Neural progenitor cell (in vitro differentiated cells): ENCODE data around the gene SCAF8. TPM values are rescaled to one million over a fixed set of nuclear protein-coding genes. Genes with fewer than 3 reads are reported as not detected.

ENCODE experiments used
- DNase-seq: peaks from one replicate; pipeline ENCODE4 v3.0.0-alpha.2; 2016; ENCODE audit warnings: low spot score
- H2AFZ ChIP-seq: fragments of 200-600 bp; sonication (generic); replicated peaks from 2 replicates; pipeline ENCODE4 v1.6.1; 2016; ENCODE audit warnings: antibody characterized with exemption
- H3F3A ChIP-seq: fragments of 200-600 bp; sonication (generic); 2 replicates; pipeline ENCODE4 v1.6.1; 2016; ENCODE audit warnings: antibody characterized with exemption, low read depth
- H3K27ac ChIP-seq: fragments of 200-600 bp; sonication (generic); 2 replicates; pipeline ENCODE4 v1.5.1; 2016; ENCODE audit warnings: mild to moderate bottlenecking
- H3K27me3 ChIP-seq: fragments of 200-600 bp; sonication (generic); 2 replicates; pipeline ENCODE4 v1.6.1; 2016; ENCODE audit warnings: mild to moderate bottlenecking, moderate library complexity
- H3K36me3 ChIP-seq: fragments of 200-600 bp; sonication (generic); 2 replicates; pipeline ENCODE4 v1.5.1; 2016
- H3K4me1 ChIP-seq: fragments of 200-600 bp; sonication (generic); 2 replicates; pipeline ENCODE4 v1.6.1; 2016; ENCODE audit warnings: mixed run types
- H3K4me2 ChIP-seq: fragments of 200-600 bp; sonication (generic); 2 replicates; pipeline ENCODE4 v1.6.1; 2016
- H3K4me3 ChIP-seq: fragments of 200-600 bp; sonication (generic); 2 replicates; pipeline ENCODE4 v1.5.1; 2016
- H3K79me2 ChIP-seq: fragments of 200-600 bp; sonication (generic); 2 replicates; pipeline ENCODE4 v1.6.1; 2016; ENCODE audit warnings: low read depth
- H3K9ac ChIP-seq: fragments of 200-600 bp; sonication (generic); 2 replicates; pipeline ENCODE4 v1.6.1; 2016
- H3K9me3 ChIP-seq: fragments of 200-600 bp; sonication (generic); 2 replicates; pipeline ENCODE4 v1.5.1; 2016; ENCODE audit warnings: low read depth
- H4K20me1 ChIP-seq: fragments of 200-600 bp; sonication (generic); 2 replicates; pipeline ENCODE4 v1.6.1; 2016; ENCODE audit warnings: low read depth
- H3K27ac Mint-ChIP-seq: 3 replicates; pipeline ENCODE4 v1.8.0; 2021; ENCODE audit warnings: mixed read lengths
- H3K27me3 Mint-ChIP-seq: 2 replicates; pipeline ENCODE4 v1.8.0; 2022; ENCODE audit warnings: low read depth, mild to moderate bottlenecking, inconsistent platforms, moderate library complexity, mixed read lengths; ENCODE audit not compliant: insufficient read depth
- H3K36me3 Mint-ChIP-seq: 3 replicates; pipeline ENCODE4 v1.8.0; 2021; ENCODE audit warnings: mixed read lengths
- H3K4me1 Mint-ChIP-seq: 3 replicates; pipeline ENCODE4 v1.8.0; 2021; ENCODE audit warnings: mixed read lengths
- H3K4me3 Mint-ChIP-seq: 3 replicates; pipeline ENCODE4 v1.8.0; 2021; ENCODE audit warnings: mild to moderate bottlenecking, moderate library complexity, mixed read lengths
- H3K9me3 Mint-ChIP-seq: 3 replicates; pipeline ENCODE4 v1.8.0; 2020; ENCODE audit warnings: mixed read lengths
- CTCF ChIP-seq: fragments of 200-600 bp; sonication (generic); IDR thresholded peaks from 2 replicates; pipeline ENCODE4 v1.5.1; 2017; ENCODE audit warnings: antibody characterized with exemption, mild to moderate bottlenecking
- EZH2 ChIP-seq: fragments of 200-600 bp; sonication (generic); IDR thresholded peaks from 2 replicates; pipeline ENCODE4 v1.6.1; 2017; ENCODE audit warnings: antibody characterized with exemption, mild to moderate bottlenecking, moderate library complexity
- EZH2phosphoT487 ChIP-seq: fragments of 200-600 bp; sonication (generic); IDR thresholded peaks from 2 replicates; pipeline ENCODE4 v1.6.1; 2017; ENCODE audit warnings: antibody characterized with exemption
- total RNA-seq: library from RNA; depleted of rRNA; stranded (reverse); fragments of >200 nt; gene quantifications from 2 replicates; pipeline ENCODE4 v1.2.3, GENCODE V29; 2015; ENCODE audit warnings: low replicate concordance

The SCAF8 gene
- total RNA-seq, 1 donor from 2014 or later, result 62.1 TPM

- Histone ChIP-seq H3K4me1 (no peaks in the 10 kb centered on the region), H3K4me2 (no peak overlapping the region), H3K79me2 (peaks cover 23% of the 10 kb centered on the region), H4K20me1 (no peaks in the 10 kb centered on the region), H3K27ac (peak overlapping the region; percentile 41), H3K9ac (no peak overlapping the region), H3K27me3 (no peaks in the 10 kb centered on the region), H3F3A (peaks cover 27% of the 10 kb centered on the region), H3K4me3 (no peak overlapping the region), H3K36me3 (peaks cover 25% of the 10 kb centered on the region), H3K9me3 (no peaks in the 10 kb centered on the region), H2AFZ (no peak overlapping the region)
- Mint-ChIP-seq H3K36me3 (peaks cover 44% of the 10 kb centered on the region), H3K9me3 (no peaks in the 10 kb centered on the region), H3K27ac (no peak overlapping the region), H3K4me1 (no peaks in the 10 kb centered on the region), H3K27me3 (no peaks in the 10 kb centered on the region), H3K4me3 (no peak overlapping the region)
- TF ChIP-seq EZH2, result no peak
- TF ChIP-seq CTCF, result no peak
- TF ChIP-seq EZH2phosphoT487, result no peak
- no peak for DNase-seq
These were observed 90.9 kb downstream of the SCAF8 start for GRCh38 chr6:154824076-154824475.

DNA sequence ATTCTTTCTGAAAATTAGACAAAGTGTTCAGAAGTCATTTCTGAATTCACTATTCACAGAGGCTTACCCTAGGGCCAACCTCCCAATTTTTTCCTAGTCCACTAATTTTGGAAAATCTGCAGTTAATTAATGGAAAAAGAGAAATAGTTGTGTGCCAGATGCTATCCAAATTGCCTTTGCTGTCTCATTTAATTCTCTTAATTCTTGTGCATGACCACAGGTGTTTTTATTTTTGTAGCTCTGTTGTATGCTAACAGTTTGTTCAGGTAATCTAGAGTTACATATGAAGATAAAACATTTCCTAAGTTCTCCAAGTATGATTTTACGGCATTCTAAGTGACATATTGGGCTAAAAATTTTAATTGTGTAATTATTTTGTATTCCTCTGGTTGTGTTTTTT is 96.8 kb downstream of the SCAF8 start:
- Histone ChIP-seq H3K4me3 (no peak overlapping the region), H3F3A (peaks cover 15% of the 10 kb centered on the region), H3K27ac (no peak overlapping the region), H3K4me1 (no peaks in the 10 kb centered on the region), H3K9me3 (no peaks in the 10 kb centered on the region), H2AFZ (no peak overlapping the region), H3K79me2 (peaks cover 39% of the 10 kb centered on the region), H3K27me3 (no peaks in the 10 kb centered on the region), H3K9ac (no peak overlapping the region), H3K36me3 (peaks cover 25% of the 10 kb centered on the region), H3K4me2 (no peak overlapping the region), H4K20me1 (peaks cover 6% of the 10 kb centered on the region)
- H3K9me3 Mint-ChIP-seq, result no peaks in the 10 kb centered on the region
- H3K4me1 Mint-ChIP-seq, result no peaks in the 10 kb centered on the region
- TF ChIP-seq EZH2phosphoT487, result no peak
- no peak for TF ChIP-seq CTCF
- TF ChIP-seq EZH2, result no peak
- H3K4me3 Mint-ChIP-seq, result no peak overlapping the region
- no peak for DNase-seq
- H3K36me3 Mint-ChIP-seq, result peaks cover 34% of the 10 kb centered on the region
- H3K27ac Mint-ChIP-seq, result no peak overlapping the region
- H3K27me3 Mint-ChIP-seq, result no peaks in the 10 kb centered on the region

GRCh38 chr6:154830771-154831170 is 97.6 kb downstream of the SCAF8 start:
- no peaks in the 10 kb centered on the region for H3K27me3 ChIP-seq
- H3K4me1 Mint-ChIP-seq, result no peaks in the 10 kb centered on the region
- H3K4me2 ChIP-seq, result no peak overlapping the region
- H3K9me3 Mint-ChIP-seq, result no peaks in the 10 kb centered on the region
- H3K4me3 Mint-ChIP-seq, result no peak overlapping the region
- TF ChIP-seq EZH2phosphoT487, result no peak
- TF ChIP-seq EZH2, result no peak
- no peak for TF ChIP-seq CTCF
- H3K27me3 Mint-ChIP-seq, result no peaks in the 10 kb centered on the region
- H3K27ac Mint-ChIP-seq, result no peak overlapping the region
- no peaks in the 10 kb centered on the region for H3K4me1 ChIP-seq
- no peak overlapping the region for H3K9ac ChIP-seq
- H2AFZ ChIP-seq, result no peak overlapping the region
- peaks cover 15% of the 10 kb centered on the region for H3F3A ChIP-seq
- H3K36me3 ChIP-seq, result peaks cover 25% of the 10 kb centered on the region
- H4K20me1 ChIP-seq, result peaks cover 10% of the 10 kb centered on the region
- peaks cover 47% of the 10 kb centered on the region for H3K79me2 ChIP-seq
- no peaks in the 10 kb centered on the region for H3K9me3 ChIP-seq
- no peak for DNase-seq
- no peak overlapping the region for H3K4me3 ChIP-seq
- H3K27ac ChIP-seq, result no peak overlapping the region
- H3K36me3 Mint-ChIP-seq, result peaks cover 34% of the 10 kb centered on the region
